AG04449 (cell line): ENCODE results near the gene PAX5.

Experiments
- CTCF ChIA-PET: fragments of 350-600 bp; formaldehyde crosslinking; extraction: SDS; loops from one replicate; lab custom pipeline; 2021; ENCODE audit warnings: antibody characterized with exemption; lab: Yijun Ruan, JAX
- POLR2A ChIA-PET: fragments of 400-600, 350-600 bp; formaldehyde crosslinking; extraction: SDS; loops from one replicate; lab custom pipeline; 2020; ENCODE audit warnings: antibody characterized with exemption, inconsistent platforms; lab: Yijun Ruan, JAX
- DNase-seq: peaks from one replicate; pipeline ENCODE4 v3.0.0-alpha.2; 2010; ENCODE audit warnings: low read depth, low spot score
- H3K4me3 ChIP-seq: 2 replicates; pipeline ENCODE4 v1.5.1; 2011; ENCODE audit warnings: low read depth, mild to moderate bottlenecking, control low read depth, low read length
- TF ChIP-seq, protein P1 (sequence below): IDR thresholded peaks from one replicate; pipeline ENCODE4 v1.5.1; 2011; ENCODE audit warnings: mild to moderate bottlenecking, moderate library complexity, low read length, control low read depth, inconsistent platforms; ENCODE audit not compliant: insufficient read depth; ENCODE audit errors: missing control alignments

Gene PAX5

DNA sequence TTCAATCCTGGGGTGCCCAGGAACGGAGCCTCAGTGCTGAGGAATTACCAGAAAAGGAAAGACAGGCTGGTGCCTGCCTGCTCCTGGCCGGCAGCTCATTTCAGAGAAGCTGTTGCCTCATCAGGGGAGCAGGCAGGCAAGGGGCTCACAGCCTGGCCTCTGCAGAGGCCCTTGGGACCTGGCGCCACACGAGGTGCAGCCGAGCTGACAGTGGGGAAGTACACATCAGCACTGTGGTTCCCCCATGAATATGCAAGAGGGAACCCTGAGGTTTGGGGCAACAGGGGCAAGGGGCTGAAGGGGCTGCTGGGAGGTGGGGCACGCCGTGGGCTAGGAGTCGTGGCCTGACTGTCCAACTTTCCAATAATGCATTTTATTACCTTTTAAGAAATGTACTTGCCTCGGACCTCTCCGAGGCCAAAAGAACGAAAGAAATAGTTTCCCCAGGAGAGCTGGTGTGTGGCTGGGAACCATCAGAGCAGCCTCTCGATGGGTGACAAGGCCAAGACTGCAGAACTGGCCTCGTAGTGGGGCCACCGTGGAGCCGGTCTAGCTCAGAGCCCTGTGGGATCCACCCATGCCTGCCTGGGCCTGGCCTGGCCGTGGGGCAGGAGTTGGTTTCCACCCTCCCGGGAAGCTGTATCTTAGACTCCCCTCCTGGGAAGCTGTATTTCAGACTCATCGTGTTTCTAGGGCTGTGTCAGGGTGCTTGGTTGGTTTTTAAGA, 198.6 kb downstream of the PAX5 start:
- POLR2A ChIA-PET, result no interaction called here
- no peak for DNase-seq
- CTCF ChIA-PET, result no interaction called here
- no peak overlapping the region for H3K4me3 ChIP-seq
- TF ChIP-seq, protein P1, sequence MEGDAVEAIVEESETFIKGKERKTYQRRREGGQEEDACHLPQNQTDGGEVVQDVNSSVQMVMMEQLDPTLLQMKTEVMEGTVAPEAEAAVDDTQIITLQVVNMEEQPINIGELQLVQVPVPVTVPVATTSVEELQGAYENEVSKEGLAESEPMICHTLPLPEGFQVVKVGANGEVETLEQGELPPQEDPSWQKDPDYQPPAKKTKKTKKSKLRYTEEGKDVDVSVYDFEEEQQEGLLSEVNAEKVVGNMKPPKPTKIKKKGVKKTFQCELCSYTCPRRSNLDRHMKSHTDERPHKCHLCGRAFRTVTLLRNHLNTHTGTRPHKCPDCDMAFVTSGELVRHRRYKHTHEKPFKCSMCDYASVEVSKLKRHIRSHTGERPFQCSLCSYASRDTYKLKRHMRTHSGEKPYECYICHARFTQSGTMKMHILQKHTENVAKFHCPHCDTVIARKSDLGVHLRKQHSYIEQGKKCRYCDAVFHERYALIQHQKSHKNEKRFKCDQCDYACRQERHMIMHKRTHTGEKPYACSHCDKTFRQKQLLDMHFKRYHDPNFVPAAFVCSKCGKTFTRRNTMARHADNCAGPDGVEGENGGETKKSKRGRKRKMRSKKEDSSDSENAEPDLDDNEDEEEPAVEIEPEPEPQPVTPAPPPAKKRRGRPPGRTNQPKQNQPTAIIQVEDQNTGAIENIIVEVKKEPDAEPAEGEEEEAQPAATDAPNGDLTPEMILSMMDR, result no peak

DNA sequence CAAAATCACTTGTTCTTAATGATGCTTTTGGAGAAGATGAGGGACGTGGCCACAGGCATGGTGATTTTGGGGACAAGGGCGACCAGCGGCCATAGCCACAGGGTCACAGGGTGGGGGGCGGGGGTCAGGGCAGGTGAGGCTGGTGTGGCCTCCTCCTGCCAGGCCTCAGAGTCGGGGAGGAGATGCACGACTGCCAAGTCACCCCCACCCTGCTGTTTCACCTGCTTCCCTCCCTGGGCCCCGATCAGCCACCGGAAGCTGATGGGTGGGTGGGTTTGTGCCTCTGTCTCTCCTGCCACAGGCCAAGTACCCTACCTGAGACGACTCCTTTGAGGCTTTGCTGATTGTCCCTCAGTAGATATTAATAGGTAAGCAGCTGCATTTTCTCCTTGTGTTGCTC, 199.3 kb downstream of the PAX5 start:
- TF ChIP-seq, protein P1, result no peak
- no peak for DNase-seq
- CTCF ChIA-PET, result no interaction called here
- no peak overlapping the region for H3K4me3 ChIP-seq
- POLR2A ChIA-PET, result no interaction called here

DNA sequence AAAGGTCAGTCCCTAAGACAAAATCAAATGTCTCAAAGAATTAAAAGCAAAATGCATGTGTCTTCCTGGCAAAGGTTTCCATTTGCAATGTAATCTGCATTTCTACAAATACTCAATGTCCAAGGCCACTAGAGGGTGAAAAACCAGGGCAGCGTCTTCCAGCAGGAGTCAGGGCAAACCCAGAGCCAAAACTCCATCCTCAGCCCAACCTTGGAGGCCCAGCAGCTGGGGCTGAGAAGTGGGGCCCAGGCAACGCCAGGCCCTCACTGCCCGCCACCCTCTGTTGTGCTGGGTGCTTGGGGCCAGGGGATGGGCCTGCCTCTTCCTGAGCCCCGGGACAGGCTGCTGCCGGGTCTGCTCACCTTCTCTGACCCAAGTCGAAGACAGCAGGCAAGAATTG, 200.1 kb downstream of the PAX5 start:
- ChIA-PET POLR2A (no interaction called here), CTCF (no interaction called here)
- no peak overlapping the region for H3K4me3 ChIP-seq
- TF ChIP-seq, protein P1, result no peak
- no peak for DNase-seq

DNA sequence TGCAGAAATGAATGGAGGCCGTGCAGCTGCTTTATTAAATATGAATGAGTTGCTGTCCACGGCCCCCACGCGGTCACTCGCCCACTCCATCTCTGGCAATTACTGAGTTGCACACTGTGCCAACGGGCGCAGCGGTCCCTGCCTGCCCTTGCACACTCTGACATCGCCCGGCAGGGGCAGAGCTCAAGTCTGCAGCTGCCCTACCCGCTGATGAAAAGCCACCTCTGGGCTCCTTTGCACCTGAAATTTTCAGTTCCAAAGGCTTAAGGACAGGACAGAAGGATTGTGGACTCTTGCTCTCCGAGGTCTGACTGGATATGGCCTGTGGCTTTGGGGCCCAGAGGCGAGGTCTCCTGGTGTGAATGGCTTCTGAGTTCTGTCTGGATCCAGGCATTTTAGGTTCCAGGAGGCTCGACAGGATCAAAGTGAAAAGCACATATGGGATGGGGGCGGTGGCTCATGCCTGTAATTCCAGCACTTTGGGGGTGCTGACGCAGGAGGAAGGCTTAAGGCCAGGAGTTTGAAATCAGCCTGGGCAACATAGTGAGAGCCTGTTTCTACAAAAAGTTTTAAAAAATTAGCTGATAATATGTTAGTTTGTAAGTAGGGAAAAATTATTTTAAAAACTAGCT, 201.8 kb downstream of the PAX5 start:
- ChIA-PET POLR2A (no interaction called here), CTCF (no interaction called here)
- TF ChIP-seq, protein P1, result no peak
- H3K4me3 ChIP-seq, result no peak overlapping the region
- DNase-seq, result no peak

DNA sequence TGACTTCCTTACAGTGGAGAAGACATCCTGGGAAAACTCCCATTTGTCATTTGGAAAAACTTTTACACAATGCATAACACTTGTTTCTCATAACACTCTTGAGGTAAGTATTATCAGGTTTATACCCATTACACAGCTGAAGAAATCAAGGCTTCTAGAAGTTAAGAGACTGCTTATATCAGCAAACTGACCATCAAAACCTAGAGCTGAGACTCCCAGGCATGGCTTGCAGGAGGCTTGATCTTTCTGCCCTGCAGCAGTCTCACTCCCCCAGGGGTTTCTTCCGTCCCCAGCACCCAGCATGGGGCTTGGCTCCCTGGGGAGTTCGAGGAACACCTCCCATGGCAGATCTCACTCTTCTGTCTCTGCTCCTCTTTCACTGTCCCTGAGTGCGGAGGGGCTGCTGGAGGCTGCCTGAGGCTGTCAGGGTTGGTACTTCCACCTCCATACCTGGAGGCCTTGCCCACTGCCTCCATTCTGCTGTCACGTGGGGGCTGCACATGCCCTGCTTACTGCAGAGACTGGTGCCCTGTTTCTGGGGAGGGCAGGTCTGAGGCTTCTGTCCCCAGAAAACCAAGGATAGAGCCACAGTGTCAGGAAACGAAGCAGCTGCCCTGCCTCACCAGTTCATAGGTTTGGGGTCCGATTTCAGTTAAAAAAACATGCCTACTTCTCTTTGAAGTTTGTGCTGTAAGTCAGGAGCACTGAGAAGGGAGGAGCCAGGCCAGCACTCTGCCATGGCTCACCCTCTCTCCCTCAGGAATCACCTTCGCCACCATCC, 202.5 kb downstream of the PAX5 start:
- TF ChIP-seq, protein P1, result no peak
- ChIA-PET CTCF (no interaction called here), POLR2A (no interaction called here)
- H3K4me3 ChIP-seq, result no peak overlapping the region
- no peak for DNase-seq

DNA sequence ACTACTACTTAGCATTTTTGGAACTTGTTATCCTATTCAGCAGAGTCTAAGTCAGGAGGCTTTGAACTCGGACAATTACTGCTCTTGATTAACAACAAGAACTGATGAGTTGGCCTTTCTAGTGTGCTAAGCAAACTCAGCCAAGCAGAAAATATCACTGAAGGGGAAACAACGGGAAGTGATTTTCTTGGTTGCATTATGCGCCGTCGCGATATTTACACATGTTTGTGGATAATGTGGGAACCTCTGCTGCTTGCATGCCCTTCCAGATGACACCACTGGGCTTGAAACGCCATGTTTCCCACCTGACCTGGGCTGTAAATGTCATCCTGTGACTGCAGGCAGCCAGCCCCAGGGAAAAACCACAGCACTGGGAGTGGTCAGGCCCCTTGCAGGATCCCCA, 205.5 kb downstream of the PAX5 start:
- CTCF ChIA-PET, result no interaction called here
- POLR2A ChIA-PET, result no interaction called here
- no peak overlapping the region for H3K4me3 ChIP-seq
- DNase-seq, result no peak
- TF ChIP-seq, protein P1, result no peak
